Ishikawa (cell line): ENCODE results near the gene PSME2.

Experiments
- CREB1 ChIP-seq: IDR thresholded peaks from 2 replicates; pipeline ENCODE4 v1.6.1; 2012; ENCODE audit warnings: low read depth
- EP300 ChIP-seq: IDR thresholded peaks from 2 replicates; pipeline ENCODE4 v1.6.1; 2012; ENCODE audit warnings: borderline replicate concordance
- FOXM1 ChIP-seq: IDR thresholded peaks from 2 replicates; pipeline ENCODE4 v1.6.1; 2012; ENCODE audit warnings: low read depth, borderline replicate concordance
- RAD21 ChIP-seq: IDR thresholded peaks from 2 replicates; pipeline ENCODE4 v1.6.1; 2012; ENCODE audit warnings: low read depth
- TAF1 ChIP-seq: IDR thresholded peaks from 2 replicates; pipeline ENCODE4 v1.6.1; 2012; ENCODE audit warnings: low read depth, mild to moderate bottlenecking
- TCF12 ChIP-seq: IDR thresholded peaks from 2 replicates; pipeline ENCODE4 v1.6.1; 2012; ENCODE audit warnings: low read depth
- TEAD4 ChIP-seq: IDR thresholded peaks from 2 replicates; pipeline ENCODE4 v1.6.1; 2012
- YY1 ChIP-seq: IDR thresholded peaks from 2 replicates; pipeline ENCODE4 v1.6.1; 2012; ENCODE audit warnings: low read depth
- ZBTB7A ChIP-seq: IDR thresholded peaks from 2 replicates; pipeline ENCODE4 v1.6.1; 2012; ENCODE audit warnings: low read depth
- TF ChIP-seq, protein P1 (sequence below): IDR thresholded peaks from 2 replicates; pipeline ENCODE4 v1.6.1; 2012
- TF ChIP-seq, protein P2 (sequence below): IDR thresholded peaks from 2 replicates; pipeline ENCODE4 v1.6.1; 2012; ENCODE audit warnings: low read depth, mild to moderate bottlenecking

- no peak for TF ChIP-seq YY1
- 0 out of 2 replicates have a peak, but pooled peaks have one; percentile 4 for TF ChIP-seq TEAD4
- TF ChIP-seq, protein P1, sequence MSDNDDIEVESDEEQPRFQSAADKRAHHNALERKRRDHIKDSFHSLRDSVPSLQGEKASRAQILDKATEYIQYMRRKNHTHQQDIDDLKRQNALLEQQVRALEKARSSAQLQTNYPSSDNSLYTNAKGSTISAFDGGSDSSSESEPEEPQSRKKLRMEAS, result no peak; the same call in 1 of the 2 replicates
- TF ChIP-seq CREB1, result no peak
- peak; percentile 33; the same call in 1 of the 2 replicates for TF ChIP-seq TAF1
- no peak for TF ChIP-seq FOXM1
- no peak for TF ChIP-seq TCF12
- no peak for TF ChIP-seq EP300
- TF ChIP-seq, protein P2, sequence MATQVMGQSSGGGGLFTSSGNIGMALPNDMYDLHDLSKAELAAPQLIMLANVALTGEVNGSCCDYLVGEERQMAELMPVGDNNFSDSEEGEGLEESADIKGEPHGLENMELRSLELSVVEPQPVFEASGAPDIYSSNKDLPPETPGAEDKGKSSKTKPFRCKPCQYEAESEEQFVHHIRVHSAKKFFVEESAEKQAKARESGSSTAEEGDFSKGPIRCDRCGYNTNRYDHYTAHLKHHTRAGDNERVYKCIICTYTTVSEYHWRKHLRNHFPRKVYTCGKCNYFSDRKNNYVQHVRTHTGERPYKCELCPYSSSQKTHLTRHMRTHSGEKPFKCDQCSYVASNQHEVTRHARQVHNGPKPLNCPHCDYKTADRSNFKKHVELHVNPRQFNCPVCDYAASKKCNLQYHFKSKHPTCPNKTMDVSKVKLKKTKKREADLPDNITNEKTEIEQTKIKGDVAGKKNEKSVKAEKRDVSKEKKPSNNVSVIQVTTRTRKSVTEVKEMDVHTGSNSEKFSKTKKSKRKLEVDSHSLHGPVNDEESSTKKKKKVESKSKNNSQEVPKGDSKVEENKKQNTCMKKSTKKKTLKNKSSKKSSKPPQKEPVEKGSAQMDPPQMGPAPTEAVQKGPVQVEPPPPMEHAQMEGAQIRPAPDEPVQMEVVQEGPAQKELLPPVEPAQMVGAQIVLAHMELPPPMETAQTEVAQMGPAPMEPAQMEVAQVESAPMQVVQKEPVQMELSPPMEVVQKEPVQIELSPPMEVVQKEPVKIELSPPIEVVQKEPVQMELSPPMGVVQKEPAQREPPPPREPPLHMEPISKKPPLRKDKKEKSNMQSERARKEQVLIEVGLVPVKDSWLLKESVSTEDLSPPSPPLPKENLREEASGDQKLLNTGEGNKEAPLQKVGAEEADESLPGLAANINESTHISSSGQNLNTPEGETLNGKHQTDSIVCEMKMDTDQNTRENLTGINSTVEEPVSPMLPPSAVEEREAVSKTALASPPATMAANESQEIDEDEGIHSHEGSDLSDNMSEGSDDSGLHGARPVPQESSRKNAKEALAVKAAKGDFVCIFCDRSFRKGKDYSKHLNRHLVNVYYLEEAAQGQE, result no peak
- TF ChIP-seq ZBTB7A, result no peak
- TF ChIP-seq RAD21, result no peak
These were observed at the start of gene PSME2 for GRCh38 chr14:24146453-24146977.
